Vagina (tissue), 2 donors: ENCODE measurements around the gene ASRGL1.

ENCODE experiments used
- CTCF ChIP-seq, 3 experiments: fragments of 450-650 bp in 2 of 3; fragments of 200-600 bp in 1 of 3; sonication (generic) in 1 of 3; IDR thresholded peaks; one replicate each; pipeline ENCODE4 v1.5.1; 2017 to 2019; ENCODE audit warnings: antibody characterized with exemption in 3 of 3, mild to moderate bottlenecking in 2 of 3, moderate library complexity in 2 of 3
- POLR2A ChIP-seq, 2 donors: fragments of 450-650 bp; IDR thresholded peaks; one replicate each; pipeline ENCODE4 v1.6.1; 2017; ENCODE audit warnings: antibody characterized with exemption in 2 of 2, mild to moderate bottlenecking in 2 of 2, moderate library complexity in 2 of 2
- POLR2AphosphoS5 ChIP-seq, 2 donors: sonication (generic); formaldehyde crosslinking; IDR thresholded peaks; one replicate each; pipeline ENCODE4 v1.9.0; 2017; ENCODE audit warnings: antibody characterized with exemption in 2 of 2, mild to moderate bottlenecking in 2 of 2, low read depth in 1 of 2; ENCODE audit not compliant: insufficient read depth in 1 of 2

GRCh38 chr11:62373464-62374119 is 36.3 kb downstream of the ASRGL1 start:
- TF ChIP-seq CTCF (IDR thresholded peaks at IDR 0.05) (no peak), POLR2A (IDR thresholded peaks at IDR 0.05) (no peak), POLR2AphosphoS5 (IDR thresholded peaks at IDR 0.05; ENCODE audit: insufficient read depth in 1 of 2, low read depth in 1 of 2) (no peak)
